H1 (cell line): ENCODE measurements around the gene SPATS2. TPM values are rescaled to one million over a fixed set of nuclear protein-coding genes. Genes with fewer than 3 reads are reported as not detected.

Experiments used
- BRCA1 ChIP-seq: IDR thresholded peaks from 2 replicates; pipeline ENCODE4 v1.6.1; 2012; ENCODE audit warnings: low read depth, low read length, improper control_type of control experiment
- CREB1 ChIP-seq: IDR thresholded peaks from 2 replicates; pipeline ENCODE4 v1.6.1; 2012; ENCODE audit warnings: inconsistent platforms
- CTCF ChIP-seq, 3 experiments: IDR thresholded peaks; 1 replicate in 2 of 3; 2 replicates in 1 of 3; pipeline versions ENCODE4 v1.5.1 to v1.6.1; 2011; ENCODE audit warnings: low read length in 3 of 3, mild to moderate bottlenecking in 3 of 3, inconsistent platforms in 2 of 3, low read depth in 1 of 3, moderate library complexity in 1 of 3; ENCODE audit not compliant: insufficient read depth in 1 of 3; ENCODE audit errors: control extremely low read depth in 1 of 3
- NRF1 ChIP-seq: IDR thresholded peaks from 2 replicates; pipeline ENCODE4 v1.6.1; 2011; ENCODE audit warnings: mild to moderate bottlenecking, low read depth, low read length, improper control_type of control experiment
- POU5F1 ChIP-seq: IDR thresholded peaks from 2 replicates; pipeline ENCODE4 v1.6.1; 2011; ENCODE audit warnings: low read depth, mild to moderate bottlenecking, low read length, moderate library complexity
- RNF2 ChIP-seq: fragments of 200-900, 300-1000 bp; sonication (generic); IDR thresholded peaks from 2 replicates; pipeline ENCODE4 v1.7.1; 2016; ENCODE audit warnings: borderline replicate concordance, low read depth, mild to moderate bottlenecking, antibody characterized with exemption, low read length; ENCODE audit not compliant: poor library complexity, severe bottlenecking; ENCODE audit errors: missing control alignments
- SIN3A ChIP-seq, 2 experiments: IDR thresholded peaks in 1 of 2; conservative IDR thresholded peaks in 1 of 2; 2 replicates each; pipeline ENCODE4 v1.6.1; 2011 to 2012; ENCODE audit warnings: low read length in 2 of 2, improper control_type of control experiment in 1 of 2, low read depth in 1 of 2, mild to moderate bottlenecking in 1 of 2
- YY1 ChIP-seq: IDR thresholded peaks from 2 replicates; pipeline ENCODE4 v1.6.1; 2011; ENCODE audit warnings: low read depth, mild to moderate bottlenecking, low read length
- polyA plus RNA-seq, 7 experiments: library from polyadenylated mRNA; depleted of rRNA in 3 of 7; stranded (reverse) in 5 of 7; unstranded in 2 of 7; fragments of >200 nt in 5 of 7; fragments of 200-250 nt in 2 of 7; gene quantifications; 1 replicate in 5 of 7; 2 replicates in 1 of 7; 4 replicates in 1 of 7; pipeline versions ENCODE4 v1.2.1 to v1.2.3, GENCODE V29; 2011 to 2013; ENCODE audit warnings: missing spikeins in 2 of 7, mixed read lengths in 2 of 7
- total RNA-seq: library from RNA; stranded (reverse); fragmentation: NEBNext Ultra II Directional; extraction: Animal tissue kit (Norgen Biotek cat#: 25700); gene quantifications from 2 replicates; pipeline ENCODE4 v1.2.1, GENCODE V29; 2021
- TF ChIP-seq, protein P1 (sequence below): fragments of 300-600 bp; sonication (generic); IDR thresholded peaks from 2 replicates; pipeline ENCODE4 v1.7.1; 2012; ENCODE audit warnings: low read length, moderate library complexity, mild to moderate bottlenecking, inconsistent platforms; ENCODE audit not compliant: insufficient replicate concordance

SPATS2 gene
- total and polyA plus RNA-seq, 2 of the 8 experiments (the other 6 are each of a cell fraction or from before 2014, with no cell fraction given), result 19.2 to 24.5 TPM

GRCh38 chr12:49512546-49512945 is 145.3 kb downstream of the SPATS2 start (continued):
- TF ChIP-seq, protein P1, sequence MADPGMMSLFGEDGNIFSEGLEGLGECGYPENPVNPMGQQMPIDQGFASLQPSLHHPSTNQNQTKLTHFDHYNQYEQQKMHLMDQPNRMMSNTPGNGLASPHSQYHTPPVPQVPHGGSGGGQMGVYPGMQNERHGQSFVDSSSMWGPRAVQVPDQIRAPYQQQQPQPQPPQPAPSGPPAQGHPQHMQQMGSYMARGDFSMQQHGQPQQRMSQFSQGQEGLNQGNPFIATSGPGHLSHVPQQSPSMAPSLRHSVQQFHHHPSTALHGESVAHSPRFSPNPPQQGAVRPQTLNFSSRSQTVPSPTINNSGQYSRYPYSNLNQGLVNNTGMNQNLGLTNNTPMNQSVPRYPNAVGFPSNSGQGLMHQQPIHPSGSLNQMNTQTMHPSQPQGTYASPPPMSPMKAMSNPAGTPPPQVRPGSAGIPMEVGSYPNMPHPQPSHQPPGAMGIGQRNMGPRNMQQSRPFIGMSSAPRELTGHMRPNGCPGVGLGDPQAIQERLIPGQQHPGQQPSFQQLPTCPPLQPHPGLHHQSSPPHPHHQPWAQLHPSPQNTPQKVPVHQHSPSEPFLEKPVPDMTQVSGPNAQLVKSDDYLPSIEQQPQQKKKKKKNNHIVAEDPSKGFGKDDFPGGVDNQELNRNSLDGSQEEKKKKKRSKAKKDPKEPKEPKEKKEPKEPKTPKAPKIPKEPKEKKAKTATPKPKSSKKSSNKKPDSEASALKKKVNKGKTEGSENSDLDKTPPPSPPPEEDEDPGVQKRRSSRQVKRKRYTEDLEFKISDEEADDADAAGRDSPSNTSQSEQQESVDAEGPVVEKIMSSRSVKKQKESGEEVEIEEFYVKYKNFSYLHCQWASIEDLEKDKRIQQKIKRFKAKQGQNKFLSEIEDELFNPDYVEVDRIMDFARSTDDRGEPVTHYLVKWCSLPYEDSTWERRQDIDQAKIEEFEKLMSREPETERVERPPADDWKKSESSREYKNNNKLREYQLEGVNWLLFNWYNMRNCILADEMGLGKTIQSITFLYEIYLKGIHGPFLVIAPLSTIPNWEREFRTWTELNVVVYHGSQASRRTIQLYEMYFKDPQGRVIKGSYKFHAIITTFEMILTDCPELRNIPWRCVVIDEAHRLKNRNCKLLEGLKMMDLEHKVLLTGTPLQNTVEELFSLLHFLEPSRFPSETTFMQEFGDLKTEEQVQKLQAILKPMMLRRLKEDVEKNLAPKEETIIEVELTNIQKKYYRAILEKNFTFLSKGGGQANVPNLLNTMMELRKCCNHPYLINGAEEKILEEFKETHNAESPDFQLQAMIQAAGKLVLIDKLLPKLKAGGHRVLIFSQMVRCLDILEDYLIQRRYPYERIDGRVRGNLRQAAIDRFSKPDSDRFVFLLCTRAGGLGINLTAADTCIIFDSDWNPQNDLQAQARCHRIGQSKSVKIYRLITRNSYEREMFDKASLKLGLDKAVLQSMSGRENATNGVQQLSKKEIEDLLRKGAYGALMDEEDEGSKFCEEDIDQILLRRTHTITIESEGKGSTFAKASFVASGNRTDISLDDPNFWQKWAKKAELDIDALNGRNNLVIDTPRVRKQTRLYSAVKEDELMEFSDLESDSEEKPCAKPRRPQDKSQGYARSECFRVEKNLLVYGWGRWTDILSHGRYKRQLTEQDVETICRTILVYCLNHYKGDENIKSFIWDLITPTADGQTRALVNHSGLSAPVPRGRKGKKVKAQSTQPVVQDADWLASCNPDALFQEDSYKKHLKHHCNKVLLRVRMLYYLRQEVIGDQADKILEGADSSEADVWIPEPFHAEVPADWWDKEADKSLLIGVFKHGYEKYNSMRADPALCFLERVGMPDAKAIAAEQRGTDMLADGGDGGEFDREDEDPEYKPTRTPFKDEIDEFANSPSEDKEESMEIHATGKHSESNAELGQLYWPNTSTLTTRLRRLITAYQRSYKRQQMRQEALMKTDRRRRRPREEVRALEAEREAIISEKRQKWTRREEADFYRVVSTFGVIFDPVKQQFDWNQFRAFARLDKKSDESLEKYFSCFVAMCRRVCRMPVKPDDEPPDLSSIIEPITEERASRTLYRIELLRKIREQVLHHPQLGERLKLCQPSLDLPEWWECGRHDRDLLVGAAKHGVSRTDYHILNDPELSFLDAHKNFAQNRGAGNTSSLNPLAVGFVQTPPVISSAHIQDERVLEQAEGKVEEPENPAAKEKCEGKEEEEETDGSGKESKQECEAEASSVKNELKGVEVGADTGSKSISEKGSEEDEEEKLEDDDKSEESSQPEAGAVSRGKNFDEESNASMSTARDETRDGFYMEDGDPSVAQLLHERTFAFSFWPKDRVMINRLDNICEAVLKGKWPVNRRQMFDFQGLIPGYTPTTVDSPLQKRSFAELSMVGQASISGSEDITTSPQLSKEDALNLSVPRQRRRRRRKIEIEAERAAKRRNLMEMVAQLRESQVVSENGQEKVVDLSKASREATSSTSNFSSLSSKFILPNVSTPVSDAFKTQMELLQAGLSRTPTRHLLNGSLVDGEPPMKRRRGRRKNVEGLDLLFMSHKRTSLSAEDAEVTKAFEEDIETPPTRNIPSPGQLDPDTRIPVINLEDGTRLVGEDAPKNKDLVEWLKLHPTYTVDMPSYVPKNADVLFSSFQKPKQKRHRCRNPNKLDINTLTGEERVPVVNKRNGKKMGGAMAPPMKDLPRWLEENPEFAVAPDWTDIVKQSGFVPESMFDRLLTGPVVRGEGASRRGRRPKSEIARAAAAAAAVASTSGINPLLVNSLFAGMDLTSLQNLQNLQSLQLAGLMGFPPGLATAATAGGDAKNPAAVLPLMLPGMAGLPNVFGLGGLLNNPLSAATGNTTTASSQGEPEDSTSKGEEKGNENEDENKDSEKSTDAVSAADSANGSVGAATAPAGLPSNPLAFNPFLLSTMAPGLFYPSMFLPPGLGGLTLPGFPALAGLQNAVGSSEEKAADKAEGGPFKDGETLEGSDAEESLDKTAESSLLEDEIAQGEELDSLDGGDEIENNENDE, result no peak
- TF ChIP-seq POU5F1 (no peak), BRCA1 (no peak), YY1 (no peak), CTCF (IDR thresholded peaks at IDR 0.05; ENCODE audit: control extremely low read depth in 1 of 3, insufficient read depth in 1 of 3, low read depth in 1 of 3, low read length in 3 of 3) (no peak), SIN3A (conservative IDR thresholded peaks at IDR 0.05 in 1 of 2, IDR thresholded peaks at IDR 0.05 in 1 of 2; ENCODE audit: low read depth in 1 of 2, low read length in 2 of 2) (no peak), NRF1 (no peak), CREB1 (no peak), RNF2 (no peak)
